Activated effector memory CD4-positive, alpha-beta T cell treated with anti-CD3 and anti-CD28 coated beads, Interleukin-2, amount 50 U/mL, for 16 hours (primary cell): Measurements from ENCODE around the gene RUSF1.
"Not testable (repeated sequence)": the region's sequence is repeated elsewhere in the genome, so short reads cannot be mapped to it uniquely, and the experiment has no call there.

Experiments used
- DNase-seq: peaks from one replicate; pipeline ENCODE4 v3.0.0-alpha.2; 2020

RUSF1 gene

GRCh38 chr16:31507929-31508705 lies at the start of gene RUSF1:
Gene RUSF1 (minus strand): TSS chr16:31508391. CDS start chr16:31508373, 18 bp downstream.
- peak; percentile 93 for DNase-seq

- DNase-seq = no peak
Observed at GRCh38 chr16:31542763-31543162, 34.6 kb upstream of the RUSF1 start.

- not testable (repeated sequence) for DNase-seq
Observed at GRCh38 chr16:31539762-31540161, 31.6 kb upstream of the RUSF1 start.

- not testable (repeated sequence) for DNase-seq
Observed at GRCh38 chr16:31538243-31538598, 30.0 kb upstream of the RUSF1 start.

- DNase-seq = no peak
Observed at GRCh38 chr16:31537362-31538242, 29.4 kb upstream of the RUSF1 start.

GRCh38 chr16:31536804-31537361 lies 28.7 kb upstream of the RUSF1 start:
- DNase-seq = no peak

- DNase-seq = no peak
Observed at GRCh38 chr16:31535737-31536136, 27.5 kb upstream of the RUSF1 start.

GRCh38 chr16:31532896-31533295 lies 24.7 kb upstream of the RUSF1 start:
- DNase-seq = no peak

GRCh38 chr16:31532120-31532519 lies 23.9 kb upstream of the RUSF1 start:
- DNase-seq = no peak

- no peak for DNase-seq
Observed at GRCh38 chr16:31531096-31531495, 22.9 kb upstream of the RUSF1 start.

GRCh38 chr16:31530405-31530804 lies 22.2 kb upstream of the RUSF1 start:
- DNase-seq = no peak

- DNase-seq = no peak
Observed at GRCh38 chr16:31529937-31530312, 21.7 kb upstream of the RUSF1 start.

- no peak for DNase-seq
Observed at GRCh38 chr16:31529108-31529936, 21.1 kb upstream of the RUSF1 start.

- DNase-seq = no peak
Observed at GRCh38 chr16:31528523-31529107, 20.4 kb upstream of the RUSF1 start.

- DNase-seq = no peak
Observed at GRCh38 chr16:31527734-31528274, 19.6 kb upstream of the RUSF1 start, which contains the start of gene AHSP. Gene AHSP (plus strand): TSS chr16:31527900. CDS start chr16:31528140, 240 bp downstream.

GRCh38 chr16:31525113-31525512 lies 16.9 kb upstream of the RUSF1 start:
- DNase-seq = no peak

- DNase-seq = not testable (repeated sequence)
Observed at GRCh38 chr16:31523768-31524167, 15.6 kb upstream of the RUSF1 start.

GRCh38 chr16:31522071-31522470 lies 13.9 kb upstream of the RUSF1 start:
- DNase-seq = no peak

GRCh38 chr16:31521368-31521767 lies 13.2 kb upstream of the RUSF1 start:
- DNase-seq = no peak

GRCh38 chr16:31519759-31520431 lies 11.7 kb upstream of the RUSF1 start:
- DNase-seq = no peak

GRCh38 chr16:31517800-31518402 lies 9.7 kb upstream of the RUSF1 start:
- no peak for DNase-seq
